ENCODE results near the gene CFAP74.

The CFAP74 gene

DNA sequence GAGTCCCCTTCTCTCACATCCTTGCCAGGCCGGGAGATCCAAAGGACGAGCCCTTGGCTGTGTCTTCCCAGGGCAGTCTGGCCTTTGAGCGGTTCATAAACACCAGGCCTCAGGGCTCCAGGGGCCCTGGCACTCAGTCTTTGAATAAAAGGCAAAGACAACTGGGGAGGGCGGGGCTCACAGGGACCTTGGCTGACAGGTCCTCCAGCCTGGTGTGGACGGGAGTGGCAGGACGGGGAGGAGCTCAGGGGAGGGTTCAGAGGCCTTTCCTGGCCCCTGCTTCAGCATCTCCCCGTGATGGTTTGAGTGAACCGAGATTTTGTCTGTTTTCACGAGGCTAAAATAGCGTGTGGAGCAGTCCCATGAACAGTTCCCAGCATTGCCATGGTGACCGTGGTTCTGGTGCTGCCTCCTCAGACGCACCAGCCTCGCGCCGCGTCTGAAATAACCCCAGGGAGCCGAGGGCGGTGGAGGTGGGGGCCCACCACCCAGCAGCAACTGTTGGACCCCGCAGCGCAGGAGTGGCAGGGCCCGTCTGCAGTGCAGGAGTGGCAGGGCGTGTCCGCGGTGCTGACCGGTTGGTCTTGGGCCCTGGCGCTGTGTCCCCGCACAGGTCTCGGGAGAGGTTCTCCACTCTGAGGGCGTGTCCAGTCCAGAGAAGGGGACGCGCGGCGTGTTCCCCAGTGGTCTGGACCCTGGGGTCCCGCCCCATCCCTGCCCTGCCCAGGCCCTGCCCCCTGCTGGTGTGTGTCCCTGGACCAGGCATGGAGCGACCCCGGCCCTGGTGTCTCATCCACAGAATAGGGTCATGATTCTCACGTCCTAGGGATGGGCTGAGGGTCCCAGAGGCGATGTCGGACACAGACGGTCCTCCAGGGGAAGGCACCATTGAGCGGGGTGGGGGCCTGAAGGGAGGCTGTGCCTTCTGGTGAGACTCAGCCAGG, 39.5 kb upstream of the CFAP74 start:
- no peak for DNase-seq

DNA sequence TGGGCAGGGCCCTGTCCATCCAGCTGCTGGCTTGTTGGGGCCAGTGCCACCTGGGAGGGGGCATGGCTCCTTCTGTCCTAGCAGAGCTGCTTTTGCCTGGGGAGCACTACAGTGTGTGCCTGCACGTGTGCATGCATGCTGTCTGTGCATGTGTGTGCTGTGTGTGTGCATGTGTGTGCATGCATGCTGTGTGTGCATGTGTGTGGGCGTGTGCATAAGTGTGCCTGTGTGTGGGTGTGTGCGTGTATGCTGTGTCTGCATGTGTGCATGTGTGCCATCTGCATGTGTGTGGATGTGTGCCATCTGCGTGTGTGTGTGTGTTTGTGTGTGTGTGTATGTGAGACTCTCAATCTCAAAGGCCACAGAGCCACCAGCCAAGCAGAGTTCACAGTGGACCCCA, 38.3 kb upstream of the CFAP74 start:
- no peak for DNase-seq

DNA sequence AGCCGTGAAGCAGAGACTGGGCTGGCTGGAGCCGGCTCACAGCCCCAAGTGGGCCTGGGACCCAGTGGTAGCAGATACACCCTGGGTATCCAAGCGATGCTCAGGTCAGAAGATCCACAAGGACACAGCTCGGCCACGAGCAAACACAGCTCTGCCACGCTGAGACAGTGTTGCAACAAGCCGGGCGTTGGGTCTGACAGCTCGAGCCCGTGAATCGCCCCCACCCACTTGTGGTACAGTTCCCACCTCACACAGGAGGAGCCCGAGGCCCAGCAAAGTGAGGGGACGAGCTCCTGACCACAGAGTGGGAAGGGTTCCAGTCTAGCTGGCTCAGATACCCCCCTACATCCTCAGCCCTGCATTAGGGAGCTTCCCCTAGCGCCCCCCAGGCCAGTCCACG, 37.7 kb upstream of the CFAP74 start:
- no peak for DNase-seq

- DNase-seq, result no peak
Measured at GRCh38 chr1:2039251-2039650, 35.7 kb upstream of the CFAP74 start.

DNA sequence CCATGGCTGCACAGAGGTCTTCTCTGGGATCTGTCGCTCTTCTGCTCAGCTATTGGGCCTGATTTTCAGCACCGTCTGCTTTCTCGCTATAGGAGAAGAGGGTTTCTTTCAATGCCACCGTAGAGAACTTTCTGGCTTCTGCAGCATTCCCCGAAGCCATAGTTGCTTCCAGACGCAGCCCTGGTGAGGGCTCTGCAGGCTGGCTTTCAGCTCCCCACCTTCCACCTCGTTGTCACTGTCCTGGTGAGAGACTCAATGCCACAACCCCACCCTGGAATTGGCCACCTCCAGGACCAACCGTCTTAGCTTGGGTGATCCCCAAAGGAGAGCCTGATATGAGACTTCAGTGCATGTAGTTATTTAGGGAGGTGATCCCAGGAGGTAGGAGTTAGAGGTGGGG, 34.6 kb upstream of the CFAP74 start:
- no peak for DNase-seq

- DNase-seq, result no peak
Measured at GRCh38 chr1:2037314-2037979, 33.9 kb upstream of the CFAP74 start.

- no peak for DNase-seq
Measured at GRCh38 chr1:2036287-2036686, 32.7 kb upstream of the CFAP74 start.

- DNase-seq, result no peak
Measured at GRCh38 chr1:2033165-2033564, 29.6 kb upstream of the CFAP74 start.

DNA sequence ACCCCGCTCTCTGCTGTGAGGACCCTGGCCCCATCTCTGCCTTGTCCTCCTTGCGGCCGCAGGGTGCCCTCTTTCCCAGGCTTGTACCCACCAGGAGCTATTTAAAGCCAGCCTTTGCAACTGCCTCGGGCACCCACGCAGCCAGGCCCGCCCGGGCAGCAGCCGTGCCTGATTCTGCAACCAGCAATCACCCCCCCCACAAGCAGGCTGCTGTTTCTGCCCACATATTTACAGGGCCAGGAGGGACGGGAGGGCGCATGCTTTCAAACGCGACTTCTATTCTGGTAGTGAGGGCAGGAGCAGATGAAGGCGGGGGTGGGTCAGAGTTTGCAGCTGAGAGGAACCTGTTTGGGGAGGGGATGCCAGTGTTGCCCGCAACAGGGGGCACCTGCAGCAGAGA, 29.2 kb upstream of the CFAP74 start:
- no peak for DNase-seq

GRCh38 chr1:2031546-2032540, 28.3 kb upstream of the CFAP74 start:
- no peak for DNase-seq

DNA sequence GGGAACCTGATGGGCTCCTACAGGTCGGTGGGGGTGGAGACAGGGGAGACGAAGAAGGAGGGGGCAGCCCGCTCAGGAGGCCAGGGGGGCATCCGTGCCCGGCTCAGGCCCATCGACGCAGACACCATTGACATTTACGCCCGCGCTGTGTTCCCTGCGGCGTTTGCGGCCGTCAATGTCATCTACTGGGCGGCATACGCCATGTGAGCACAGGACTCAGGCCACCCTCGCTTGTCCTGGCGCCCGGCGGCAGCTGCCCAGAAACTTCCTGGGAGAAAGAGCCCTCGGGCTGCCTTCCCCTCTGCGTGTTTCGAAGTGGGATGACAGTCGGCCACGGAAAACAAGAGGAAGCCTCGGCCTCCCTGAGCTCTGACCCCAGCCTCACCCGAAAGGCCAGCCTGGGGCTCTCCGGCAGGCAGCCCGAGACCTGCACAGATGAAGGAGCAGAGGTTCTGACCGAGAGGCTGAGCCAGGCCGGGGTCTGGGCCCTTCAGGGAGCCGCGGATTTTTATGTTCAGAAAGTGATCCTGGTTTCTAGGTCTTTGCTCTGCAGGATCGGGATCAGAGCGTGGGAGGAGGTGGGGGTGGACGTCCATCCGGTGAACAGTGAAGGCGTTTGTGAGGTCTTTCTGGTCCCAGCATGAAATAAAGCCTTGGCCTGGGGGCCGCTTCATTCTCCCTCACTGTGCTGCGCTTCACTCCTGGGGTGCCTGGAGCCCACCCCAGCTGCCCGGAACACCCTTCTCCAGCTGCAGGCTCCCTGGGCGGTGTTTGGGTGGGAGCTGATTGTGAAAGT, 26.7 kb upstream of the CFAP74 start:
- DNase-seq, result no peak

- no peak for DNase-seq
Measured at GRCh38 chr1:2029561-2029960, 26.0 kb upstream of the CFAP74 start.

DNA sequence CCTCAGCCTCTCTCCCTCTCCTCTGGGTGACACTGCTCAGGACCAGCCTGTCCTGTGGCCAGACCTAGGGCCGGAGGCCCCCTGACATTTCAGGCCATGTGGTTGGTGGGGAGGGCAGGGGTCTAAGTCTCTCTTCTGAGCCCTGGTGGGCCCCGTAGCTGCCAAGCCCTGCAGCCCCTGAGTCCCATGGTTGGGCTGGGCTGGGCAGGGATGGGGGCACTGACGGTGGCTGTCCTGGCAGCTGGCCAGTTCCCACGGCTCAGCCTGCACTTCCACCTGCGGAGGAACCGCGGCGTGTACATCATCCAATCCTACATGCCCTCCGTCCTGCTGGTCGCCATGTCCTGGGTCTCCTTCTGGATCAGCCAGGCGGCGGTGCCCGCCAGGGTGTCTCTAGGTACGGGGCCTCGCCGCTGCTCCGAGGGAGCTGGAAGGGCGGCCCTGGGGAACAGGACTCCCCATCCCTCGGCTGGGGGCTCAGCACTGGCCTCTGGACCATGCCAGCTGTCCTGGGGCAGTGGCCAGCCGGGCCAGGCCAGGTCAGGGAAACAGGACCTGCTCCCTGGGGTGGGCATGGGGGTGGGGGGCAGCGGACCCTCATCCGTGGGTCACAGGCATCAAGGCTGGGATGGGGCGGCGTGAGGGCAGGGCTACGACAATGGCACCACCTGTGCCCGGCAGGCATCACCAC, 25.4 kb upstream of the CFAP74 start:
- DNase-seq, result no peak

- no peak for DNase-seq
Measured at GRCh38 chr1:2027961-2028583, 24.5 kb upstream of the CFAP74 start.

- no peak for DNase-seq
Measured at GRCh38 chr1:2025491-2025981, 21.9 kb upstream of the CFAP74 start.

DNA sequence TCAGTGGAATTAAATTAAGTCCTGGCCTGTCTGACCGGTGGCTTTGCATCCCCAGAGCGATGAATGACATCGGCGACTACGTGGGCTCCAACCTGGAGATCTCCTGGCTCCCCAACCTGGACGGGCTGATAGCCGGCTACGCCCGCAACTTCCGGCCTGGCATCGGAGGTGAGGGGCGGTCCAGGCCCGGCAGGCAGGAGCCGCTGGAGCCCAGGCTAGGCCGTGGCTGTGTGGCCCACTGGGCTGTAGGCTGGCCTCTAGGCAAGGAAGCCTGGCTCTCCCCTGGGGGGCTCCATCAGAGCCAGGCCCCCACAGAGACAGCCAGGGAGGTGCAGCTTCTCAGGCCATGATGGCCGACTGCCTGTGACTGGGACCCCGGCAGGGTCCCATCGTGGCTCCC, 21.3 kb upstream of the CFAP74 start:
- DNase-seq, result no peak

GRCh38 chr1:2024451-2024850, 20.9 kb upstream of the CFAP74 start:
- no peak for DNase-seq

DNA sequence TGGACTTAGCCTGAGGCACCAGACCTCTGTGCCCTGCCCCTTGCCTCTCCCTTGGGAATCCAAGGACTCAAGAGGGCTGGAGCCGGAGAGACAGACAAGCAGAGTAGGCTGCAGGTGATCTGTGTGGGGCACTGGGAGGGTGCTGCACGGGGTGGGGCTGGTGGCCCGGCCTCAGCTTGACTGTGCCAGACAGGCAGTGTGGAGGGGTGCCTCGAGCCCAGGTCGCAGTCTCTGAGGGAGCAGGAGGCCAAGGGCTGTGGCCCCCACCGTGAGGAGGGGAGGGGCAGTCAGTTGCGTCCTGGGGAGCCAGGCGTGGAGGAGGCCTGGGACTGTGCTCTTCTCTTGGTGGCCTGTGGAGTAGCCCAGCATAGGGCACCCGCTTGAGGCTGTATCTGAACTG, 19.6 kb upstream of the CFAP74 start:
- DNase-seq, result no peak

- no peak for DNase-seq
Measured at GRCh38 chr1:2022063-2022770, 18.6 kb upstream of the CFAP74 start.

DNA sequence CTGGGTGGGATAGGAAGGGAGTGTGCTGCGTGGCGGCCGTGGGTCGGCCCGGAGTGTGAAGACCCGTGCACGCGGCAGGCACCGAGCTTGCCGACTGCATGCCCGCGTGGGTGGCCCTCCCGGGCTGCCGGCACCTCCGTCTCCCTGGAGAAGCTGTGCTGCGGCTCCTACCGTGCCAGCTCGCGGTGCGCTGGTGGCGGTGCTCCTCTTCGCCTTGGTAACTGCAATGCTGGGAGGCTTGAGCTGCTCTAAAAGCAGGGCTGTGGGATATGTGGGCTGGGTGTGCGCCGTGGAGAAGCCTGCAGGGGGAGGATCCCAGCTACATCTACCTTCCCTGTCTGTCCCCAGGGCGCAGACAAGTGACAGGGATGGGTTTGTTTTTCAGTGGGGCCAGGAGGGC, 18.0 kb upstream of the CFAP74 start:
- no peak for DNase-seq

Measured in activated CD4-positive, alpha-beta T cell treated with anti-CD3 and anti-CD28 coated beads for 1 hour (primary cell).